CD4-positive, CD25-positive, alpha-beta regulatory T cell (primary cell): ENCODE data around the gene NPRL2. TPM values are rescaled to one million over a fixed set of nuclear protein-coding genes. Genes with fewer than 3 reads are reported as not detected.
A peak's percentile ranks its signal among the peaks of the same experiment; 100 is the strongest.

Experiments
- ATAC-seq, 2 donors: fragments of 150-1000 bp; cut with Tn5 transposase; one replicate each; pipeline ENCODE4 v1.10.0; 2021; ENCODE audit warnings: low read depth in 2 of 2, moderate number of reproducible peaks in 2 of 2, moderate library complexity in 1 of 2
- DNase-seq, 3 donors: peaks; one replicate each; pipeline versions ENCODE4 v3.0.0 to v3.0.0-alpha.2; 2012 to 2022; ENCODE audit warnings: mixed read lengths in 1 of 3
- H3K27ac ChIP-seq: one replicate; pipeline ENCODE4 v1.7.0; 2013; ENCODE audit warnings: mild to moderate bottlenecking, low read length; ENCODE audit not compliant: insufficient read depth, poor library complexity, severe bottlenecking
- H3K27me3 ChIP-seq: one replicate; pipeline ENCODE4 v1.7.0; 2013; ENCODE audit warnings: low read length; ENCODE audit not compliant: control insufficient read depth, insufficient read depth
- H3K36me3 ChIP-seq: one replicate; pipeline ENCODE4 v1.7.0; 2013; ENCODE audit warnings: mild to moderate bottlenecking, low read length, moderate library complexity; ENCODE audit not compliant: control insufficient read depth, insufficient read depth
- H3K4me1 ChIP-seq: 2 replicates; pipeline ENCODE4 v1.7.0; 2013; ENCODE audit warnings: mild to moderate bottlenecking, low read length; ENCODE audit not compliant: insufficient read depth, control insufficient read depth, poor library complexity, severe bottlenecking
- H3K4me3 ChIP-seq: one replicate; pipeline ENCODE4 v1.7.0; 2013; ENCODE audit warnings: low read depth, mild to moderate bottlenecking, low read length, moderate library complexity
- H3K9me3 ChIP-seq, 2 experiments: 1 replicate in 1 of 2; 2 replicates in 1 of 2; pipeline ENCODE4 v1.7.0; 2013; ENCODE audit warnings: low read length in 2 of 2, mild to moderate bottlenecking in 1 of 2, moderate library complexity in 1 of 2; ENCODE audit not compliant: control insufficient read depth in 2 of 2
- H3K27ac Mint-ChIP-seq, 3 donors: one replicate each; pipeline ENCODE4 v1.8.0; 2020 to 2022; ENCODE audit warnings: mild to moderate bottlenecking in 3 of 3, mixed read lengths in 3 of 3, moderate library complexity in 2 of 3
- H3K27me3 Mint-ChIP-seq: one replicate; pipeline ENCODE4 v1.8.0; 2022; ENCODE audit warnings: mild to moderate bottlenecking, mixed read lengths
- H3K36me3 Mint-ChIP-seq: one replicate; pipeline ENCODE4 v1.8.0; 2020; ENCODE audit warnings: mixed read lengths
- H3K4me1 Mint-ChIP-seq, 4 donors: one replicate each; pipeline ENCODE4 v1.8.0; 2020 to 2022; ENCODE audit warnings: mixed read lengths in 4 of 4, mild to moderate bottlenecking in 1 of 4
- H3K4me3 Mint-ChIP-seq, 4 donors: one replicate each; pipeline ENCODE4 v1.8.0; 2020 to 2022; ENCODE audit warnings: mild to moderate bottlenecking in 4 of 4, mixed read lengths in 4 of 4, moderate library complexity in 3 of 4
- H3K9me3 Mint-ChIP-seq, 7 donors: one replicate each; pipeline ENCODE4 v1.8.0; 2020 to 2022; ENCODE audit warnings: mixed read lengths in 7 of 7, mild to moderate bottlenecking in 3 of 7, moderate library complexity in 2 of 7
- polyA plus RNA-seq, 4 donors: library from polyadenylated mRNA; unstranded; fragments of 300-500 nt; fragmentation: Illumina TruSeq; gene quantifications; one replicate each; pipeline ENCODE4 v1.2.3, GENCODE V29; 2021
- total RNA-seq: library from RNA; stranded (reverse); gene quantifications from one replicate; pipeline ENCODE4 v1.2.3, GENCODE V29; 2022

The NPRL2 gene
- total and polyA plus RNA-seq, 5 donors from 2014 or later, result 30.1 to 51.8 (median 48.2) TPM

DNA sequence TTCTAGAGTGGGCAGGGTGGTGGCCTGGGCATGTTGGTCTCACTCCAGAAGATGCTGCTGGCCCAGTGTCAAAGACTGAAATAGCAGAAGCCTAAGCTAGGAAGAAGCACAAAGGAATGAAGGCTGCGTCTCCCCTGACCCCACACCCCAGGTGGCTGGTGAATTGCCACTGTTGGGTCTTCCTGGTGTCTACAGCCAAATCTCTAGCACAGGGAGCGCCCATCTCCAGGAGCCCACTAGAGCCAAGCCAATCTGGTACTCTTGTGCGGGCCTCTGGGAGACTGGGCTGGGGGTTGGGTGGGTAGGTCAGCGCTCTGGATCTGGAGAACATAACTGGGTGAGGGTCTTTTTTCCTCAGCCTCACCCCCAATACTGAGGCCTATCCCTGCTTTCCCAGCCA lies 23.4 kb downstream of the NPRL2 start:
- Mint-ChIP-seq H3K27me3 (no peaks in the 10 kb centered on the region), H3K27ac (peak overlapping the region in 2 of 3 donors; percentile 51 to 95), H3K4me1 (peaks cover 2 to 41% (median 11%) of the 10 kb centered on the region in 4 donors), H3K36me3 (peaks cover 10% of the 10 kb centered on the region), H3K4me3 (peak overlapping the region; percentile 91 to 96 (median 93)), H3K9me3 (no peaks in the 10 kb centered on the region)
- Histone ChIP-seq H3K4me3 (peak overlapping the region; percentile 58), H3K4me1 (peaks cover 22% of the 10 kb centered on the region), H3K36me3 (peaks cover 35% of the 10 kb centered on the region), H3K27ac (peak overlapping the region; percentile 85), H3K9me3 (no peaks in the 10 kb centered on the region), H3K27me3 (no peaks in the 10 kb centered on the region)
- no peak for ATAC-seq
- DNase-seq, result no peak

DNA sequence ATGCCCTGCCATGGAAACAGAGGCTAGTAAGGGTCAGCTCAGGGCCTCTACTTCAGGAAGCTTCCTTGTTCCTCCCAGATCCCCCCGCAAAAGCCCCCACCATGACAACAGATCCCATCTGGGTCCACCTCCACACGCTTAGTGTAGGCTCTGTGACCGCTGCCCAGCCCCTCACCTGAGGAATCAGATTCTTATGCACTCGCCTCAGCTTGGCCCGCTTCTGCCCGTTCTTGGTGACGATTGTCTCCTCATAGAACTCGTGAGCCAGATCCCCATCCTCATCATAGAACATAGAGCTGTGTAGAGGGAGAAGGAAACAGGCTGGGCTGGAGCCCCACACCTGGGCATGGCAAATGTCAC lies 24.4 kb downstream of the NPRL2 start:
- Histone ChIP-seq H3K9me3 (no peaks in the 10 kb centered on the region), H3K4me3 (no peak overlapping the region), H3K27me3 (no peaks in the 10 kb centered on the region), H3K27ac (no peak overlapping the region), H3K36me3 (peaks cover 26% of the 10 kb centered on the region), H3K4me1 (peaks cover 29% of the 10 kb centered on the region)
- Mint-ChIP-seq H3K27ac (no peak overlapping the region), H3K4me3 (peak overlapping the region; percentile 91 to 96 (median 93)), H3K9me3 (no peaks in the 10 kb centered on the region), H3K4me1 (peaks cover 2 to 40% (median 11%) of the 10 kb centered on the region in 4 donors), H3K27me3 (no peaks in the 10 kb centered on the region), H3K36me3 (peaks cover 8% of the 10 kb centered on the region)
- ATAC-seq, result no peak
- DNase-seq, result no peak

- Histone ChIP-seq H3K4me3 (no peak overlapping the region), H3K27ac (no peak overlapping the region), H3K4me1 (peaks cover 31% of the 10 kb centered on the region), H3K9me3 (no peaks in the 10 kb centered on the region), H3K36me3 (peaks cover 21% of the 10 kb centered on the region), H3K27me3 (no peaks in the 10 kb centered on the region)
- peaks cover 2 to 40% (median 11%) of the 10 kb centered on the region in 4 donors for H3K4me1 Mint-ChIP-seq
- DNase-seq (no peak), ATAC-seq (no peak)
- H3K36me3 Mint-ChIP-seq, result peaks cover 6% of the 10 kb centered on the region
- no peaks in the 10 kb centered on the region for H3K27me3 Mint-ChIP-seq
- H3K27ac Mint-ChIP-seq, result no peak overlapping the region
- H3K4me3 Mint-ChIP-seq, result peak overlapping the region; percentile 77 to 96 (median 93)
- H3K9me3 Mint-ChIP-seq, result no peaks in the 10 kb centered on the region
Measured at GRCh38 chr3:50325497-50326181, 24.9 kb downstream of the NPRL2 start.

DNA sequence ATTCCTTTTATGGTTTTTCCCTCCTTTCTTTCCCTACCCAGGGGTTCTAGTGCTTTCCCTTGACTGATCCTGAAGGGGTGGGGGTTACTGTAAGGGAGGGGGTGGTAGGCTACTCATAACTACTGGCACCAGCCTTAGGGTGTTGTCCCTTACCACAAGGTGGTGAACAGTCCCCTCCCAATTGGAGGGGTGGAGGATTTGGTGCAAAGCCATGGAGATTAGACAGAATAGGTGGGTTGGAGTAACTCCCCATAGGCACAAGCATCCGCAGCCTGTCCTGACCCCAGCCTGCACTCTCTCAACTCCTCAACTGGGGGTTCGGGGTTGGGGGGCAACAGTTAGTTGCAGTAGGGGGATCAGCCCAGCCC lies 25.5 kb downstream of the NPRL2 start:
- no peaks in the 10 kb centered on the region for H3K27me3 Mint-ChIP-seq
- Histone ChIP-seq H3K9me3 (no peaks in the 10 kb centered on the region), H3K36me3 (peaks cover 16% of the 10 kb centered on the region), H3K27me3 (no peaks in the 10 kb centered on the region), H3K4me1 (peaks cover 37% of the 10 kb centered on the region), H3K4me3 (no peak overlapping the region), H3K27ac (no peak overlapping the region)
- H3K27ac Mint-ChIP-seq, result peak overlapping the region in 2 of 3 donors; percentile 49 to 83
- H3K36me3 Mint-ChIP-seq, result peaks cover 6% of the 10 kb centered on the region
- ATAC-seq (no peak), DNase-seq (no peak)
- no peaks in the 10 kb centered on the region for H3K9me3 Mint-ChIP-seq
- H3K4me3 Mint-ChIP-seq, result peak overlapping the region in 3 of 4 donors; percentile 37 to 94 (median 80)
- H3K4me1 Mint-ChIP-seq, result peaks cover 2 to 45% (median 11%) of the 10 kb centered on the region in 4 donors

DNA sequence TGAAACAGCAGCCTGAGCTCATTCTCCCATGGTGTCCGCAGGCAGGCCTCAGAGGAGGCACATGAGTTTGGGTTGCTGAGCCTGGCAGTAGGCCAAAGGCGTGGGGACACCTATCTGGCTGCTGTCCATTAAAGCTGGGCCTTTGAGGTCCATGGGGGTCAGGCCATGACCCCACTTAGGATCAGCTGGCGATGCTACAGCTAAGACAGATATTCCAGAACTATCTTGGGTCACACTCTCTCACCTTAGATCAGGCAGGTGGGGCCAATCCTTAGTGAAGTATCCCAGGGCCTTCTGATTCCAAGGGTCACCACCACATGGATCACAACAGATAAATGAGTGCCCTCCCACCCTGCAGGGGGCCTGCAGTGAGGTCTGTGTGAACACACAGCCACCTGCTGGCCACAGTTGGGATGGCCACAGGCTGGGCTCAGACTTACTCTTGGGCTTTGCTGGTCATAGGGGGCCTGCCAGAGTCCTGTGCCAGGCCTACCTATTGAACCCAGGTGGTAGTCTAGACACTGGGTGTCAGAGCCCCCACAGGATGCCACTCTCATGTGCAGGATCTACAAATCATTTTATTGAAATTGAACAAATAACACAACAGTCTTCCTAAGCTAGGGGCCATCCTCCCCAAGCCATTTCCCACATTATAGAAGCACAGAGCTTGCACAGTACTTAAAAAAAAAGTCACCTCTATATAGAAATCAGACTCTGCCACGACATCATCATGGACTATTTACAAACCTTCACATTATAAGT lies 26.0 kb downstream of the NPRL2 start:
- H3K9me3 ChIP-seq, result no peaks in the 10 kb centered on the region
- peaks cover 5 to 51% (median 14%) of the 10 kb centered on the region in 4 donors for H3K4me1 Mint-ChIP-seq
- no peaks in the 10 kb centered on the region for H3K27me3 Mint-ChIP-seq
- peaks cover 42% of the 10 kb centered on the region for H3K4me1 ChIP-seq
- H3K27me3 ChIP-seq, result no peaks in the 10 kb centered on the region
- no peak overlapping the region for H3K4me3 ChIP-seq
- peak overlapping the region; percentile 43 to 83 (median 58) for H3K27ac Mint-ChIP-seq
- ATAC-seq, result no peak
- peak overlapping the region in 3 of 4 donors; percentile 11 to 94 (median 80) for H3K4me3 Mint-ChIP-seq
- no peaks in the 10 kb centered on the region for H3K9me3 Mint-ChIP-seq
- H3K36me3 ChIP-seq, result peaks cover 10% of the 10 kb centered on the region
- H3K27ac ChIP-seq, result no peak overlapping the region
- H3K36me3 Mint-ChIP-seq, result peaks cover 6% of the 10 kb centered on the region
- peak; percentile 46 to 64 (median 46) for DNase-seq

DNA sequence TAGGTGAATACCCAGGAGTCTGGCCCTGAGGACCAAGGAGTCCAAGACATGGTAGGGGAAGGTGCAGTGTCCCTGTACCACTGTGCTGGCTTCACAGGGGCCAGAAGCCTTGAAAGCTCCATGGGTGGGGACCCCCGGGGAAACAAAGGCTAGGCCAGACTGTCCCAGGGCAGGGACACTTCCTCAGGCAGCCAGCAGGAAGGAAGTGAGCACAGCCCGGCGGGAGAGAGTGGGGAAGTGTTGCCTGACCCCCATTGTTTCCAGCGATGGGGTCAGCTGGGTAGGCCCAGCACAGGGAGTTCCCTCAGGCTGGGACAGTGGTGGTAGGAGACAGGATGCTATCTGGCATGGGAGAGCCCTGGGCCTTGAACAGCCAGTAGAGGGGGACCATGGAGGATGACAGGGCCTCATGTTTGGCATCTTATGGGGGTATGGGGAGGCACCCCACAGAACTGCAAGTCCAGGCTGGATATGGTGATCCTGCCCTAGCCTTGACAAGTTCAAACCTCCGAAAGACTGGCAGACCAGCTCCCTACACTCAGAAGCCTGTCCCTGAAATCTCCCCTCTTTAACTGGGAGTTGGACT lies 26.9 kb downstream of the NPRL2 start:
- Mint-ChIP-seq H3K4me3 (peak overlapping the region; percentile 38 to 94 (median 71)), H3K27me3 (no peaks in the 10 kb centered on the region), H3K27ac (peak overlapping the region; percentile 58 to 83 (median 71)), H3K36me3 (peaks cover 6% of the 10 kb centered on the region), H3K9me3 (no peaks in the 10 kb centered on the region), H3K4me1 (peaks cover 5 to 55% (median 16%) of the 10 kb centered on the region in 4 donors)
- Histone ChIP-seq H3K36me3 (peaks cover 10% of the 10 kb centered on the region), H3K4me3 (no peak overlapping the region), H3K9me3 (no peaks in the 10 kb centered on the region), H3K27ac (no peak overlapping the region), H3K27me3 (no peaks in the 10 kb centered on the region), H3K4me1 (peaks cover 42% of the 10 kb centered on the region)
- ATAC-seq (no peak), DNase-seq (no peak)

GRCh38 chr3:50323092-50323600 lies 27.4 kb downstream of the NPRL2 start:
- no peak overlapping the region for H3K4me3 ChIP-seq
- peaks cover 36% of the 10 kb centered on the region for H3K4me1 ChIP-seq
- peaks cover 10% of the 10 kb centered on the region for H3K36me3 ChIP-seq
- Mint-ChIP-seq H3K27ac (peak overlapping the region in 2 of 3 donors; percentile 58 to 77), H3K4me3 (peak overlapping the region; percentile 38 to 94 (median 71)), H3K27me3 (no peaks in the 10 kb centered on the region), H3K9me3 (no peaks in the 10 kb centered on the region), H3K36me3 (peaks cover 2% of the 10 kb centered on the region), H3K4me1 (peaks cover 7 to 53% (median 13%) of the 10 kb centered on the region in 4 donors)
- no peaks in the 10 kb centered on the region for H3K27me3 ChIP-seq
- DNase-seq, result no peak
- ATAC-seq, result no peak
- no peak overlapping the region for H3K27ac ChIP-seq
- H3K9me3 ChIP-seq, result no peaks in the 10 kb centered on the region
